Heart right ventricle (tissue), 16 donors: ENCODE data around the gene CROCC2. TPM values are rescaled to one million over a fixed set of nuclear protein-coding genes. Genes with fewer than 3 reads are reported as not detected.
A peak's percentile ranks its signal among the peaks of the same experiment; 100 is the strongest.

Source experiments
- ATAC-seq, 8 donors: fragments of 200-7000 bp; cut with Tn5 transposase; one replicate each; pipeline ENCODE4 v1.9.1; 2020; ENCODE audit warnings: mild to moderate bottlenecking in 8 of 8, moderate library complexity in 8 of 8, moderate number of reproducible peaks in 1 of 8
- DNase-seq, 2 donors: peaks; one replicate each; pipeline ENCODE4 v3.0.0-alpha.2; 2020
- H3K27ac ChIP-seq, 10 donors: fragments of 200-600 bp; sonication (generic) in 2 of 10; one replicate each; pipeline versions ENCODE4 v1.5.0 to v1.8.0; 2020 to 2022; ENCODE audit warnings: mild to moderate bottlenecking in 3 of 10
- H3K27me3 ChIP-seq, 7 donors: fragments of 200-600 bp; one replicate each; pipeline ENCODE4 v1.8.0; 2021 to 2022; ENCODE audit warnings: mild to moderate bottlenecking in 2 of 7
- H3K36me3 ChIP-seq, 9 donors: fragments of 200-600 bp; sonication (generic) in 1 of 9; one replicate each; pipeline versions ENCODE4 v1.5.0 to v1.8.0; 2020 to 2022; ENCODE audit warnings: mild to moderate bottlenecking in 2 of 9
- H3K4me1 ChIP-seq, 9 donors: fragments of 200-600 bp; sonication (generic) in 1 of 9; one replicate each; pipeline versions ENCODE4 v1.5.0 to v1.8.0; 2020 to 2022; ENCODE audit warnings: mild to moderate bottlenecking in 4 of 9
- H3K4me3 ChIP-seq, 10 donors: fragments of 200-600 bp; sonication (generic) in 2 of 10; one replicate each; pipeline versions ENCODE4 v1.5.0 to v1.8.0; 2020 to 2022; ENCODE audit warnings: mild to moderate bottlenecking in 7 of 10, moderate library complexity in 2 of 10
- H3K9me3 ChIP-seq, 11 donors: fragments of 200-600 bp in 10 of 11; sonication (generic) in 2 of 11; one replicate each; pipeline versions ENCODE4 v1.5.0 to v1.8.0; 2013 to 2022; ENCODE audit warnings: mild to moderate bottlenecking in 2 of 11, control low read depth in 1 of 11, moderate library complexity in 1 of 11
- CTCF ChIP-seq, 9 donors: fragments of 200-600 bp; sonication (generic) in 2 of 9; IDR thresholded peaks; one replicate each; pipeline versions ENCODE4 v1.5.0 to v1.8.0; 2021 to 2022; ENCODE audit warnings: antibody characterized with exemption in 9 of 9, mild to moderate bottlenecking in 5 of 9, moderate library complexity in 1 of 9
- WGBS, 2 donors: extraction: QIAGEN DNeasy Blood & Tissue Kit; methylation state at CpG; one replicate each; pipeline ENCODE4 v1.1.7; 2013; ENCODE audit warnings: inconsistent platforms in 1 of 2; 5-methylcytosine and 5-hydroxymethylcytosine counted together
- intact Hi-C, 10 donors: fragments of 100-400 bp; cut with DNase I; formaldehyde crosslinking; loops; one replicate each; pipeline versions ENCODE4 v1.11.1 to v1.14.2; 2022
- polyA plus RNA-seq, 2 donors: library from polyadenylated mRNA; stranded (reverse); fragments of 200-250 nt; gene quantifications; one replicate each; pipeline ENCODE4 v1.2.3, GENCODE V29; 2013
- total RNA-seq, 10 donors: library from RNA; stranded (reverse); fragmentation: NEBNext Ultra II Directional in 3 of 10; extraction: Animal tissue kit (Norgen Biotek cat#: 25700) in 3 of 10; gene quantifications; one replicate each; pipeline versions ENCODE4 v1.2.1 to v1.2.4, GENCODE V29; 2021 to 2023
- donor health status: Arrhythmogenic right ventricular cardiomyopathy.
- donor health status: ischemic (EF 13 %, LVEDD 7.1; RV severe dilation, severe dysfunction).
- donor health status: healthy with polysubstance abuse.
- donor health status: DM: no; HTN: yes; CAD: no.
- donor health status: DM: no; HTN: no; CAD: no.
- donor health status: ischemic (EF 25% LVEDD 6.9; RV normal size, moderate dysfunction).
- donor health status: ischemic (EF 25% LVEDD 5.7; RV mildly dilated, moderate dysfunction).
- donor health status: healthy.
- donor health status: DM: yes; HTN: yes; CAD: no.
- donor health status: Ischemic cardiomyopathy.
- donor health status: ischemic (EF 35%, LVEDD 5.7; RV mildly dilated, moderate dysfunction).
- donor health status: nonischemic (EF 11% LVEDD 7.7; RV severe dilation, severe dysfunction).
- donor health status: DM: yes; HTN: yes; CAD: no.
- donor health status: PGD.
- donor health status: ischemic (EF 29% LVEDD 5.4; RV normal size, mild dysfunction).
- donor health status: nonischemic (EF 23%, LVEDD 6.1; RV moderate dilation, normal function).

CROCC2 gene
- total and polyA plus RNA-seq, 12 donors, result 0.06 TPM; not detected in 11

GRCh38 chr2:241007880-241008710 is 102.0 kb downstream of the CROCC2 start:
- H3K27ac ChIP-seq, result no peak overlapping the region
- WGBS, 2 donors, result 78 to 85% methylated on average over 20 of the region's 20 CpGs
- no peak for DNase-seq

GRCh38 chr2:241008711-241009121 is 102.6 kb downstream of the CROCC2 start:
- ATAC-seq (no peak), DNase-seq (no peak)
- peaks cover 0 to 27% (median 22%) of the 10 kb centered on the region in 11 donors for H3K9me3 ChIP-seq
- no peak for TF ChIP-seq CTCF (IDR thresholded peaks at IDR 0.05)
- intact Hi-C loops, result no loop called here
- H3K36me3 ChIP-seq, result peaks cover 0 to 10% (median 0%) of the 10 kb centered on the region in 9 donors
- H3K27me3 ChIP-seq, result no peaks in the 10 kb centered on the region
- no peak overlapping the region for H3K27ac ChIP-seq
- WGBS, 2 donors, result 95 to 98% methylated on average over 7 of the region's 7 CpGs
- peaks cover 3 to 23% (median 14%) of the 10 kb centered on the region in 9 donors for H3K4me1 ChIP-seq
- H3K4me3 ChIP-seq, result no peak overlapping the region

More at GRCh38 chr2:241007880-241008710, 102.0 kb downstream of the CROCC2 start:
- ATAC-seq, result peak in 6 of 8 donors; percentile 41 to 82 (median 48)
- H3K36me3 ChIP-seq, result peaks cover 0 to 17% (median 0%) of the 10 kb centered on the region in 9 donors
- H3K9me3 ChIP-seq, result peaks cover 0 to 33% (median 27%) of the 10 kb centered on the region in 11 donors
- intact Hi-C loops, result no loop called here
- TF ChIP-seq CTCF (IDR thresholded peaks at IDR 0.05), result no peak
- no peaks in the 10 kb centered on the region for H3K27me3 ChIP-seq
- H3K4me3 ChIP-seq, result no peak overlapping the region
- peaks cover 3 to 23% (median 14%) of the 10 kb centered on the region in 9 donors for H3K4me1 ChIP-seq

GRCh38 chr2:241009191-241009590 is 103.1 kb downstream of the CROCC2 start:
- peaks cover 0 to 6% (median 0%) of the 10 kb centered on the region in 9 donors for H3K36me3 ChIP-seq
- H3K4me3 ChIP-seq, result peak overlapping the region in 1 of 10 donors; percentile 38
- TF ChIP-seq CTCF (IDR thresholded peaks at IDR 0.05), result no peak
- intact Hi-C loops, result no loop called here
- peaks cover 0 to 22% (median 17%) of the 10 kb centered on the region in 11 donors for H3K9me3 ChIP-seq
- H3K27ac ChIP-seq, result peak overlapping the region in 6 of 10 donors; percentile 36 to 75 (median 61)
- WGBS, 2 donors, result 81 to 85% methylated on average over 2 of the region's 2 CpGs
- peak in 3 of 8 donors; percentile 7 to 22 (median 13) for ATAC-seq
- no peaks in the 10 kb centered on the region for H3K27me3 ChIP-seq
- DNase-seq, result no peak
- peaks cover 3 to 23% (median 14%) of the 10 kb centered on the region in 9 donors for H3K4me1 ChIP-seq

GRCh38 chr2:241009601-241010530 is 103.7 kb downstream of the CROCC2 start:
- 11 to 12% methylated on average over 28 of the region's 28 CpGs for WGBS, 2 donors
- H3K9me3 ChIP-seq, result peaks cover 0 to 16% (median 10%) of the 10 kb centered on the region in 11 donors
- H3K36me3 ChIP-seq, result no peaks in the 10 kb centered on the region
- H3K4me3 ChIP-seq, result peak overlapping the region in 9 of 10 donors; percentile 8 to 49 (median 25)
- ATAC-seq (peak; percentile 34 to 76 (median 65)), DNase-seq (no peak)
- no peak for TF ChIP-seq CTCF (IDR thresholded peaks at IDR 0.05)
- peaks cover 3 to 23% (median 14%) of the 10 kb centered on the region in 9 donors for H3K4me1 ChIP-seq
- intact Hi-C loops, result no loop called here
- no peaks in the 10 kb centered on the region for H3K27me3 ChIP-seq
- peak overlapping the region in 9 of 10 donors; percentile 10 to 75 (median 56) for H3K27ac ChIP-seq
